ENCODE measurements around the gene C18orf54.

The C18orf54 gene

DNA sequence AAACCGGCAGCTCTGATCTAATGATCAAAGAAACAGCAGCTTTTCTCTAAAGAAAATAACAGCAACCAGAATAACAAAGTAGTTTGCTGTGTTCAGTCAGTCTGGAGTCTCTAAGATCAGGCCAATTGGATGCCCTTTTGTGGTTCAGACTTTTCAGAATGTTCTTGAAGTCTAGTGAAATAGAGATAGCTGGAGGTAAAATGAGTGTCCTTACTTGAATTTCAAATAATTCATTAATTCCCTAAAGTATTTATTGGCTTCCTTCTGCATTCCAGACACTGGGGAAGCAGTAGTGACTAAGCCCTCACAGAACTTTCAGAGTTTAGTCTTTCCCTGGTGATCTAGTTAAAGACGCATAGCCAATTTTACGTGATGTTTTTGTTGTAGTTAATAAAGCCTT is 58.7 kb downstream of the C18orf54 start:
- TF ChIP-seq ARNT (IDR thresholded peaks at IDR 0.05): no peak
- no peak for TF ChIP-seq L3MBTL2 (conservative IDR thresholded peaks at IDR 0.05)
- no peak for TF ChIP-seq BHLHE40 (IDR thresholded peaks at IDR 0.05; ENCODE audit: borderline replicate concordance)
- TF ChIP-seq SP1 (IDR thresholded peaks at IDR 0.05): no peak
- no peak for TF ChIP-seq SUZ12 (IDR thresholded peaks at IDR 0.05)
- no peak for TF ChIP-seq FOXA1 (IDR thresholded peaks at IDR 0.05)
- no peak for TF ChIP-seq ELF4 (IDR thresholded peaks at IDR 0.05)
- no peak for TF ChIP-seq FOXK2 (IDR thresholded peaks at IDR 0.05)
- TF ChIP-seq CTBP1 (IDR thresholded peaks at IDR 0.05; ENCODE audit: borderline replicate concordance): no peak
- TF ChIP-seq NFRKB (IDR thresholded peaks at IDR 0.05): no peak
- no peak for TF ChIP-seq HDGF (IDR thresholded peaks at IDR 0.05; ENCODE audit: borderline replicate concordance)
- TF ChIP-seq LEF1 (IDR thresholded peaks at IDR 0.05; ENCODE audit: borderline replicate concordance): no peak
- TF ChIP-seq TARDBP (IDR thresholded peaks at IDR 0.05): no peak
- TF ChIP-seq FOXM1 (IDR thresholded peaks at IDR 0.05; ENCODE audit: borderline replicate concordance): no peak
- ChIA-PET CTCF (no interaction called here), POLR2A (no interaction called here)

DNA sequence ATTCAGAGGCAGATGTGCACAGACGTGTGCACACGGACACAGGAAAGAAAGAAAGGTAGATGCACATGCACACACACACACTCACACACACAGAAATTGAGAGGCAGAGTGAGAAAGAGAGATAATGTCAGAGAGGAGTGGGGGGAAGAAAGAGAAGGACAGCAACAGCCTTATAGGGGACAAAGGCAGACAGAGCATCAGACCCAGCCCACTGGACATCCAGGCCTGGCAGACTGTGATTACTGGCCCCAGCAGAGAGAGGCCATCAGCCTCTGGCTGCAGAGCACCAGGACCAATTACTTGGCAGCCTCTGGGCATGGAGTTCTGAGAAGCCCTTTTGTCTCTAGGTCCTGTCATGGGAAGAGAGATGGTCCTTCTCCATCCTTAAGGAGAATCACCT is 66.1 kb downstream of the C18orf54 start:
- no peak for TF ChIP-seq FOXM1 (IDR thresholded peaks at IDR 0.05; ENCODE audit: borderline replicate concordance)
- POLR2A ChIA-PET: no interaction called here
- DNase-seq (ENCODE audit: extremely low spot score): no peak
- CTCF ChIA-PET: no interaction called here

More for the DNA sequence above, 58.7 kb downstream of the C18orf54 start:
- DNase-seq (ENCODE audit: extremely low spot score): no peak

GRCh38 chr18:54426085-54426665 is 68.5 kb downstream of the C18orf54 start:
- no peak for DNase-seq (ENCODE audit: extremely low spot score)
- POLR2A ChIA-PET: no interaction called here
- CTCF ChIA-PET: interaction anchor here (0.7 kb wide), 1 partner anchor 10 kb away, joined by 6 read pairs; no protein-coding TSS in a partner anchor
- no peak for TF ChIP-seq LEF1 (IDR thresholded peaks at IDR 0.05; ENCODE audit: borderline replicate concordance)
